Cardiac fibroblast (primary cell): ENCODE data around the gene FBLN1.

Experiments
- DNase-seq, 2 donors: peaks; one replicate each; pipeline versions ENCODE4 v3.0.0 to v3.0.0-alpha.2; 2010; ENCODE audit warnings: low read depth in 2 of 2
- H3K4me3 ChIP-seq, 2 donors: replicated peaks in 1 of 2; 1 replicate in 1 of 2; 2 replicates in 1 of 2; pipeline ENCODE4 v1.5.1; 2011; ENCODE audit warnings: low read depth in 2 of 2, low read length in 2 of 2, mild to moderate bottlenecking in 2 of 2, moderate library complexity in 1 of 2
- CTCF ChIP-seq: IDR thresholded peaks from one replicate; pipeline ENCODE4 v1.5.1; 2011; ENCODE audit warnings: low read depth, mild to moderate bottlenecking, low read length, inconsistent platforms

Gene FBLN1

GRCh38 chr22:45526281-45526680 lies 23.6 kb downstream of the FBLN1 start:
- TF ChIP-seq CTCF: no peak
- no peak overlapping the region for H3K4me3 ChIP-seq
- no peak for DNase-seq

- H3K4me3 ChIP-seq: no peak overlapping the region
- DNase-seq: no peak
- TF ChIP-seq CTCF: no peak
Observed at GRCh38 chr22:45526768-45527360, 24.2 kb downstream of the FBLN1 start.

GRCh38 chr22:45527456-45527855 lies 24.8 kb downstream of the FBLN1 start:
- DNase-seq: no peak
- TF ChIP-seq CTCF: no peak
- H3K4me3 ChIP-seq: no peak overlapping the region

- no peak for DNase-seq
- no peak overlapping the region for H3K4me3 ChIP-seq
- no peak for TF ChIP-seq CTCF
Observed at GRCh38 chr22:45528046-45528445, 25.4 kb downstream of the FBLN1 start.

- TF ChIP-seq CTCF: no peak
- no peak for DNase-seq
- H3K4me3 ChIP-seq: no peak overlapping the region
Observed at GRCh38 chr22:45529105-45529504, 26.4 kb downstream of the FBLN1 start.

GRCh38 chr22:45529971-45530575 lies 27.4 kb downstream of the FBLN1 start:
- no peak overlapping the region for H3K4me3 ChIP-seq
- TF ChIP-seq CTCF: no peak
- no peak for DNase-seq
